OCI-LY7 (cell line): ENCODE results near the gene ANKH.

Source experiments
- EZH2phosphoT487 ChIP-seq: fragments of 200-600 bp; sonication (generic); IDR thresholded peaks from 2 replicates; pipeline ENCODE4 v1.6.1; 2018; ENCODE audit warnings: low read depth, borderline replicate concordance, mild to moderate bottlenecking, mixed run types, antibody characterized with exemption, low read length, moderate library complexity, mixed read lengths
- TF ChIP-seq, protein P1 (sequence below): fragments of 200-600 bp; sonication (generic); conservative IDR thresholded peaks from 2 replicates; pipeline ENCODE4 v1.5.1; 2014; ENCODE audit warnings: mild to moderate bottlenecking, antibody characterized with exemption, low read length, moderate library complexity, mixed read lengths

DNA sequence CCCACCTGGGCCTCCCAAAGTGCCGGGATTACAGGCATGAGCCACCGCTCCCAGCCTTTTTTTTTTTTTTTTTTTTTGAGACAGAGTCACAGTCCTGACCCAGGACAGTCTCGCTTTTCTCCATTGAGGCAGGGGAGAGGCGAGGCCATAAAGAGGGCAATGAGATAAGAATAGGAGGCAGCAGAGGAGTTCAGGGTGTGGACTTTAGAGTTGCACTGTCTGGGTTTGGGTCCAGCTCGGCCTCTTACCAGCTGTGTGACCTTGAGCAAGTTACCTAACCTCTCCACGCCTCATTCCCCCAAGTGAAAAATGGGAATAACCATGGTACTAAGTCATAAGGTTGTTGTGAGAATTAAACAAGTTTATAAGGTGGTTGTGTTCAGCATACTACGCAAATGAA, 24.6 kb upstream of the ANKH start:
- TF ChIP-seq, protein P1, sequence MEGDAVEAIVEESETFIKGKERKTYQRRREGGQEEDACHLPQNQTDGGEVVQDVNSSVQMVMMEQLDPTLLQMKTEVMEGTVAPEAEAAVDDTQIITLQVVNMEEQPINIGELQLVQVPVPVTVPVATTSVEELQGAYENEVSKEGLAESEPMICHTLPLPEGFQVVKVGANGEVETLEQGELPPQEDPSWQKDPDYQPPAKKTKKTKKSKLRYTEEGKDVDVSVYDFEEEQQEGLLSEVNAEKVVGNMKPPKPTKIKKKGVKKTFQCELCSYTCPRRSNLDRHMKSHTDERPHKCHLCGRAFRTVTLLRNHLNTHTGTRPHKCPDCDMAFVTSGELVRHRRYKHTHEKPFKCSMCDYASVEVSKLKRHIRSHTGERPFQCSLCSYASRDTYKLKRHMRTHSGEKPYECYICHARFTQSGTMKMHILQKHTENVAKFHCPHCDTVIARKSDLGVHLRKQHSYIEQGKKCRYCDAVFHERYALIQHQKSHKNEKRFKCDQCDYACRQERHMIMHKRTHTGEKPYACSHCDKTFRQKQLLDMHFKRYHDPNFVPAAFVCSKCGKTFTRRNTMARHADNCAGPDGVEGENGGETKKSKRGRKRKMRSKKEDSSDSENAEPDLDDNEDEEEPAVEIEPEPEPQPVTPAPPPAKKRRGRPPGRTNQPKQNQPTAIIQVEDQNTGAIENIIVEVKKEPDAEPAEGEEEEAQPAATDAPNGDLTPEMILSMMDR, result no peak
- no peak for TF ChIP-seq EZH2phosphoT487
